Endothelial cell (in vitro differentiated cells): Measurements from ENCODE around the gene ATP5IF1. TPM values are rescaled to one million over a fixed set of nuclear protein-coding genes. Genes with fewer than 3 reads are reported as not detected.

ENCODE experiments used
- DNase-seq: peaks from one replicate; pipeline ENCODE4 v3.0.0; 2021; ENCODE audit warnings: low spot score
- H3K27ac Mint-ChIP-seq: one replicate; pipeline ENCODE4 v1.8.0; 2021; ENCODE audit warnings: mixed read lengths, inconsistent platforms; ENCODE audit not compliant: unreplicated experiment
- H3K27me3 Mint-ChIP-seq: one replicate; pipeline ENCODE4 v1.8.0; 2021; ENCODE audit warnings: mild to moderate bottlenecking, moderate library complexity, mixed read lengths, inconsistent platforms; ENCODE audit not compliant: unreplicated experiment
- H3K36me3 Mint-ChIP-seq: one replicate; pipeline ENCODE4 v1.8.0; 2021; ENCODE audit warnings: mild to moderate bottlenecking, low read depth, mixed read lengths, inconsistent platforms; ENCODE audit not compliant: unreplicated experiment
- H3K4me1 Mint-ChIP-seq: one replicate; pipeline ENCODE4 v1.8.0; 2021; ENCODE audit warnings: mild to moderate bottlenecking, mixed read lengths, inconsistent platforms; ENCODE audit not compliant: unreplicated experiment
- H3K4me3 Mint-ChIP-seq: one replicate; pipeline ENCODE4 v1.8.0; 2021; ENCODE audit warnings: mild to moderate bottlenecking, mixed read lengths, inconsistent platforms; ENCODE audit not compliant: unreplicated experiment
- H3K9me3 Mint-ChIP-seq: one replicate; pipeline ENCODE4 v1.8.0; 2021; ENCODE audit warnings: mixed read lengths, inconsistent platforms; ENCODE audit not compliant: unreplicated experiment
- CTCF ChIP-seq: fragments of 200-600 bp; sonication (generic); IDR thresholded peaks from one replicate; pipeline ENCODE4 v1.5.0; 2021; ENCODE audit warnings: antibody characterized with exemption; ENCODE audit not compliant: unreplicated experiment
- total RNA-seq: library from RNA; stranded (reverse); fragmentation: NEBNext Ultra II Directional; extraction: Animal tissue kit (Norgen Biotek cat#: 25700); gene quantifications from one replicate; pipeline ENCODE4 v1.2.1, GENCODE V29; 2021; ENCODE audit not compliant: unreplicated experiment

Gene ATP5IF1
- total RNA-seq, 1 donor from 2014 or later = 120 TPM

- H3K36me3 Mint-ChIP-seq = no peaks in the 10 kb centered on the region
- H3K27ac Mint-ChIP-seq = peak overlapping the region; percentile 89
- H3K4me3 Mint-ChIP-seq = peak overlapping the region; percentile 75
- no peak for TF ChIP-seq CTCF
- no peaks in the 10 kb centered on the region for H3K9me3 Mint-ChIP-seq
- peaks cover 37% of the 10 kb centered on the region for H3K4me1 Mint-ChIP-seq
- DNase-seq = no peak
- no peaks in the 10 kb centered on the region for H3K27me3 Mint-ChIP-seq
Observed at GRCh38 chr1:28243685-28244311, 7.9 kb downstream of the ATP5IF1 start.

GRCh38 chr1:28244549-28245251 is 8.8 kb downstream of the ATP5IF1 start:
- DNase-seq = no peak
- Mint-ChIP-seq H3K4me1 (peaks cover 45% of the 10 kb centered on the region), H3K27ac (peak overlapping the region; percentile 78), H3K27me3 (no peaks in the 10 kb centered on the region), H3K36me3 (no peaks in the 10 kb centered on the region), H3K4me3 (peak overlapping the region; percentile 37), H3K9me3 (no peaks in the 10 kb centered on the region)
- TF ChIP-seq CTCF = no peak

- TF ChIP-seq CTCF = no peak
- DNase-seq = no peak
- Mint-ChIP-seq H3K4me1 (peaks cover 45% of the 10 kb centered on the region), H3K27ac (peak overlapping the region; percentile 99), H3K27me3 (no peaks in the 10 kb centered on the region), H3K4me3 (peak overlapping the region; percentile 91), H3K9me3 (no peaks in the 10 kb centered on the region), H3K36me3 (no peaks in the 10 kb centered on the region)
Observed at GRCh38 chr1:28246427-28246832, 10.5 kb downstream of the ATP5IF1 start.

GRCh38 chr1:28247612-28248272 is 11.8 kb downstream of the ATP5IF1 start:
- Mint-ChIP-seq H3K4me1 (peaks cover 44% of the 10 kb centered on the region), H3K27me3 (no peaks in the 10 kb centered on the region), H3K36me3 (no peaks in the 10 kb centered on the region), H3K4me3 (peak overlapping the region; percentile 91), H3K9me3 (no peaks in the 10 kb centered on the region), H3K27ac (peak overlapping the region; percentile 100)
- no peak for TF ChIP-seq CTCF
- no peak for DNase-seq
